Measurements from ENCODE around the gene DACH2. TPM values are rescaled to one million over a fixed set of nuclear protein-coding genes. Genes with fewer than 3 reads are reported as not detected.

Gene DACH2
- total and polyA plus RNA-seq, 9 donors = 0.10 to 2.9 (median 0.71) TPM

Other genes starting within 250 kb of the DACH2 start
- gene CHM, start 100.9 kb upstream of the DACH2 start, total RNA-seq = 14.6 TPM
- 10 to 100 TPM; 11.2 to 15.7 (median 13.0) TPM for gene CHM, start 100.9 kb upstream of the DACH2 start, polyA plus RNA-seq (ENCODE audit: insufficient read depth in 1 of 8, insufficient read length in 8 of 8, low replicate concordance in 1 of 8)